Astrocyte of the cerebellum (primary cell): ENCODE results near the gene HLA-DMB.

Experiments
- DNase-seq: peaks from one replicate; pipeline ENCODE4 v3.0.0-alpha.2; 2011; ENCODE audit warnings: low read depth
- H3K4me3 ChIP-seq: 2 replicates; pipeline ENCODE4 v1.5.1; 2011; ENCODE audit warnings: mild to moderate bottlenecking, low read depth, low read length, moderate library complexity
- in situ Hi-C: cut with HindIII; loops from 2 replicates; pipeline ENCODE4 v1.10.0; 2017; ENCODE audit warnings: low sequenced_read_pairs
- TF ChIP-seq, protein P1 (sequence below): IDR thresholded peaks from 2 replicates; pipeline ENCODE4 v1.5.1; 2012; ENCODE audit warnings: low read length, low read depth, moderate library complexity, mild to moderate bottlenecking; ENCODE audit errors: missing control alignments

HLA-DMB gene

DNA sequence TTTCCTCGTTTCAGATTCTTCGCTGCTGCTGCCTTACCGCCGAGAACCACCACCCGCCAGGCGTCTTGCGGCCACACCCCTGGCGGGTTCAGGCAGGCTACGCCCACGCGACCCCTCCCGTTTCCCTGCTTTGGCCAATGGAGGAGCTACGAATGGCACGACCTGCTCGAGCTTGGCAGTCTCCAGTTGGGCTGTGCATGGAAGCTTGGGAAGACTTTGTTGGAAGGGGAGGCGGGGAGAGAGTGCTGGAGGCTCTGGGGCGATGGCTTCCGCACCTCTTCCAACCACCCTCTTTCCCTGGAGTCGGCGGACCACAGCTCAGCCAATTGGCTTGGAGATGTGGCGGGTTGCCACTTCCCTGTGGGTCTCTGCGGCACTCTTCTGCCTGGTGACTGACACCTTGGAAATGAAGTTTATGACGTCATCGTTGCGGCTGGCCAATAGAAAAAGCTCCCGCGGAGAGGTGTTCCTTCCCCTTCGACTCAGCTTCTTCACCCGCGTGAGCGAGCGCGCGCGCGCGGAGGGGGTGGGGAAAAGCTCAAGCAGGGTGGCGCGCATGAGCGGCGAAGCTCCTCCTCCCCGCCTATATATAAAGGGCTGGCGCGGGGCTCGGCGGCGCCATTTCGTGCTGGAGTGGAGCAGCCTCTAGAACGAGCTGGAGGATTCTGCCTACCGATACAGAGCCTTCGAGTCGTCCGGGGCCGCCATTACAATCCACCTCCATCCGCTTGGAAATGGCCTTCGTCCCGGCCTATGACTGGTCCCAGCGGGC, 30.9 kb upstream of the HLA-DMB start:
- H3K4me3 ChIP-seq: peak overlapping the region; percentile 92
- TF ChIP-seq, protein P1, sequence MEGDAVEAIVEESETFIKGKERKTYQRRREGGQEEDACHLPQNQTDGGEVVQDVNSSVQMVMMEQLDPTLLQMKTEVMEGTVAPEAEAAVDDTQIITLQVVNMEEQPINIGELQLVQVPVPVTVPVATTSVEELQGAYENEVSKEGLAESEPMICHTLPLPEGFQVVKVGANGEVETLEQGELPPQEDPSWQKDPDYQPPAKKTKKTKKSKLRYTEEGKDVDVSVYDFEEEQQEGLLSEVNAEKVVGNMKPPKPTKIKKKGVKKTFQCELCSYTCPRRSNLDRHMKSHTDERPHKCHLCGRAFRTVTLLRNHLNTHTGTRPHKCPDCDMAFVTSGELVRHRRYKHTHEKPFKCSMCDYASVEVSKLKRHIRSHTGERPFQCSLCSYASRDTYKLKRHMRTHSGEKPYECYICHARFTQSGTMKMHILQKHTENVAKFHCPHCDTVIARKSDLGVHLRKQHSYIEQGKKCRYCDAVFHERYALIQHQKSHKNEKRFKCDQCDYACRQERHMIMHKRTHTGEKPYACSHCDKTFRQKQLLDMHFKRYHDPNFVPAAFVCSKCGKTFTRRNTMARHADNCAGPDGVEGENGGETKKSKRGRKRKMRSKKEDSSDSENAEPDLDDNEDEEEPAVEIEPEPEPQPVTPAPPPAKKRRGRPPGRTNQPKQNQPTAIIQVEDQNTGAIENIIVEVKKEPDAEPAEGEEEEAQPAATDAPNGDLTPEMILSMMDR: no peak
- DNase-seq: peak; percentile 100
- in situ Hi-C loops: loop anchor here (10.0 kb wide), 1 partner anchor 127 kb away; the partner anchor contains the start of gene PSMB8

DNA sequence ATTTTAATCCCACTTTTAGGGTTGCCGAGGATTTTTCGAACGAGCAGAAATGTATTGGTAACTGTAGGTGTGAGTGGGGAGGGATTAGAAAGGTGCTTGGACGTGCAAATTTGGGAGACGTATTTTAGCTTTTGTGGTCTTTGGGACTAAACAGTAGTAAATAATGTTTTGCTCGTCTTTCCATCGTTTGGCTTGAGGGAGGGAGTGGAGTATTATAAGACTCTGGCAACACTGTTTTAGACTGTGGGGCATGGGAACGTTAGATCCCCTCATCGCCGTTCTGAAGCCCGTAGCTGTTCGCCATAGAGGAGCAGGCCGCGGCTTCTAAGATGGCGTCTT, 30.4 kb upstream of the HLA-DMB start:
- H3K4me3 ChIP-seq: peak overlapping the region; percentile 89
- in situ Hi-C loops: loop anchor here (10.0 kb wide), 1 partner anchor 126 kb away; the partner anchor contains the start of gene PSMB8
- DNase-seq: no peak
- TF ChIP-seq, protein P1: no peak

DNA sequence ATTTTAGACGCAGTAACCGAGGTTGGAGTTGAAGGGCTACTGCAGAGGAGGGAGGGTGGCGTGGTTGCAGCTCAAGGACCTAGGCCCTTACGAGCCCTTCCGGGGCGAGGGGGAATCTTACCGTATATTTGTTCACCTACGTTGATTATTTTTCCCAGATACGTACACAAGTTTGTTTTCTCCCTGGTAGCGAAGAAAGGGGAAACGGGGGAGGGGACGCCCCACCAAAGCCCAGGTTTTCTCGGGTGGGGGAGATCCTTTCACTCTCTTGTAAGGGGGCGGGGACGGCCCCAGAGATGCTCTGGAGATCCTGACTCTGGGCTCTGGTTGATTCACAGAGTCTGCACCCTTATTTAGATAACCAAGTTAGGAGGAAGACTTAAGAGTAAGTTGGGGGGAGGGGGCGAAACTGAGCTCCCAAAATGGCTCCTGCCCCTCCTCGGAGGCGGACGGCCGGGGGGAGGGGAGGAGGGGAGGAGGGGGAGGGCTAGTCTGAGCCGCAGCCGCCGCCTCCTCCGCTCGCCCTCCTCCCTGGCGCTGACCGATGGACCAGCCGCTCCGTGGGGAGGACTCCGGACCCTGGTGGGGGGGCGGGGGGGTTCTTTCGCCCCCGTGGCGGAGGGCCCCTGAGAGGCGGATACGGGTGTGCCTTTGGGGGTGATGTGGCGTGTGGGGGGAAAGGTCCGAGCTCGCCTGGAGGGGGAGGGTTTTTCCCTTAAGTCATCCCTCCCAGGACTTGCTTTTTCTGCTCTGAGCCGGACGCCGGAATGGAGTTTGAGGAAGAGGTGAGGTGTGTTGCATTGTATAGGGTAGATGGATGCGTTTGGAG, 29.8 kb upstream of the HLA-DMB start:
- DNase-seq: peak; percentile 67
- in situ Hi-C loops: loop anchor here (10.0 kb wide), 1 partner anchor 126 kb away; the partner anchor contains the start of gene PSMB8
- TF ChIP-seq, protein P1: no peak
- H3K4me3 ChIP-seq: peak overlapping the region; percentile 89

DNA sequence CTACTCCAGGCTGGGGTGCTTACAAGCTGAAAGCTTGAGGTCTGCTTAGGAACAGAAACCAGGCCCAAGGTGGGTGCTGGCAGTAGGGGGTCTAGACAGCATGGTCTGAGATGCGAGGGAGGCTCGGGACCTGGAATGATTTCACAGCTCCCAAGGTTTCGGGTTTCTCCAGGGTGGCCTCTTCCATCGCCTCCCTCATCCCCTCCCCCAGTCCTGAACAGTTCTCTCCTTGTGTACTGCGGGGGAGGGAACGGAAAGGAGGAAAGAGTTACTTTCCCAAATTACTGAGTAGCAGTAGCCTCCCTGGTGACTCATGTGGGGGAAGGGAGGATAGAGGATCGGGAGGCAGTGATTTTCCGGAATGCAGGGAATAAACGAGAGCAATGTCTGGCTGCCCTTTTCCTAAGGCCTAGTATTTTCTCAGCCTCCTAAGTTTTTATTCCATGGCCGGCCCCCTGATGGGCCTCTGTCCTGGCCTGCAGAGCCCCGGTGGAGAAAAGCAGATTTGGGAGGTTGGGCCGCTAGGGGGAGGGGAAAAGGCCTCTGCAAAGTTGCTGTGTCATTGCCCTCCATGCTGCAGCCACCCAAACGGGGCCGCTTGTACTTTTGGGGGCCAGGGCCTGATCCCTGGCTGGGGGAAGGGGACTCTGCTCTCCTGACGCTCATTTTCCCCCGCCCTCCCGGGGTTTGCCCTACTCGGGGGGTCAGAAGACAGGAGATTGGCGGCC, 29.0 kb upstream of the HLA-DMB start:
- in situ Hi-C loops: loop anchor here (10.0 kb wide), 1 partner anchor 125 kb away; the partner anchor contains the start of gene PSMB8
- H3K4me3 ChIP-seq: peak overlapping the region; percentile 89
- TF ChIP-seq, protein P1: peak; percentile 30
- DNase-seq: peak; percentile 71

DNA sequence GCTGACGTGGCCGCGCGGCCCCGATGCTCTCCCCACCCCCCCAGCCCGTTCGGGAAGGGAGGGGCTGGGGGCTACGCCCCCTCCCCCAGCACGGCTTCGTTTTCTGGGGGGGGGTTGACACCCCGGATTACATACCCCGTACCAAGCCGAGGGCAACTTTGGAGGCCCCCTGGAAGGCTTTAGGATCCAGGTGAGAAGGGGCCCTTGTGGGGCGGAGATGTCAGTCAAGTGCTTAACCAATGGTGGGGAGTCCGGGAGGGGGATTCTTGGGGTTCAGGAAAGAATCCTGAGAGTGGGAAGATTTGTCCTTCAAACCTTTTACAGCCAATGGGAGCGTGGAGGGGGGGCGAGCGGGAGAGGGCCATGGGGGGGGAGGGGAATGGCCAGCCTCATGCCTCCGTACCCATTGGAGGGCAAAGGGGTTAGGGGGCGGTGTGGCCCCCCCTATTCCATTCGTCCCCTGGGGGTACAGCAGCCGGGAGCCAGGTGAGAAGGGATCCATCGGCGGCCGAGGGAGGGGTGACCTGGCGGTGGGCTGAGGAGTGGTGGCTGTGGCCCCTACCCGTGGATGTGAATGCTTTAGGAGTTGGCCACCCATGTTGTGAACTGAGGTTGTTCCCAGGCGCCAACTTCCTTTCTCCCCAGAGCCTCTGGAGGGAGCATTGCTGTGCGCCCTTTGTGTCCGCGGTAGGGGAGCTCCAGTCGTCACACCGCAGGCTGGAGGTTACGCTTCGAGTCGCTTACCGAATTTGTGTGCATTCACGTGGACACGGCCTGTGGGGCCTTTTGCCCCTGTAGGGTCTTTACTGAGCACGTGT, 28.2 kb upstream of the HLA-DMB start:
- TF ChIP-seq, protein P1: peak; percentile 40
- peak overlapping the region; percentile 89 for H3K4me3 ChIP-seq
- DNase-seq: peak; percentile 60
- in situ Hi-C loops: no loop called here
